Cerebellar cortex (tissue), 1 donor: ENCODE data around the gene AMMECR1L.
"Not testable (repeated sequence)": the region's sequence is repeated elsewhere in the genome, so short reads cannot be mapped to it uniquely, and the experiment has no call there.

ENCODE experiments used
- DNase-seq: peaks from one replicate; pipeline ENCODE4 v3.0.0-alpha.2; 2015; ENCODE audit warnings: low spot score

Gene AMMECR1L

GRCh38 chr2:127841466-127842178 is 44.1 kb downstream of the AMMECR1L start:
- no peak for DNase-seq

GRCh38 chr2:127840893-127841292 is 44.9 kb downstream of the AMMECR1L start:
- DNase-seq, result no peak

DNA sequence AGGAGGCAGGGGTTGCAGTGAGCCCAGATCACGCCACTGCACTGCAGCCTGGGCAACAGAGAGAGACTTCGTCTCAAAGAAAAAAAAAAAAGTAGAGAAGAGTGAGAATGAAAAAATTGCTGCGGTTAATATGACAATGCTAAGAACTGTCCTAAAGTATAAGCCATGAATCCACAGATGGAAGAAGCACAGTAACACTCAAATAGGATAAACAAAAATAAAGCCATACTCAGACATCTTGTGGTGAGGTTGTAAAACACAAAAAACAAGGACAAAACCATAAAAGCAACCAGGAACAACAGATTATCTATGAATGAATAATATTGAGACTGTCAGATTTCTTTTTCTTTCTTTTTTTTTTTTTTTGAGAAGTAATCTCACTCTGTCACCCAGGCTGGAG is 50.8 kb downstream of the AMMECR1L start:
- no peak for DNase-seq

DNA sequence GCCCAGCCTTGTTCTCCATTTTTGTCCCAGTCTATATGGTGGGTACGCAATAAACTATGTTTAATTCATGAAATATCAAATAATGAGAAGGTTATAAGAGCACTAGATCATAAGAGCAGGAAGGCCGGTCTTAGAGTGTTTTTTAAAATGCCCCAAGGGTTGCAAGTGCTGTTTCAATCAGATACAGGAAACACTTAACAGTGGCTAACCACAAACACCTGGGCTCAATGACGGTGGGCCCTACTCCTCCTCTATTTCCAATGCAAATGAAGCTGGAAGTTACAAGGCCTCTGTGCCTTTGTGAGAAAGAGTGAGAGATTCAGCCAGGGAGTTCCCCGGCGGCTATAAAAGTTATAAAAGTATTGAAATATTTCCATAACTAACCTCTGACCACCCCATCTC is 55.9 kb downstream of the AMMECR1L start:
- DNase-seq, result no peak

GRCh38 chr2:127826708-127827107 is 59.0 kb downstream of the AMMECR1L start:
- DNase-seq, result not testable (repeated sequence)

DNA sequence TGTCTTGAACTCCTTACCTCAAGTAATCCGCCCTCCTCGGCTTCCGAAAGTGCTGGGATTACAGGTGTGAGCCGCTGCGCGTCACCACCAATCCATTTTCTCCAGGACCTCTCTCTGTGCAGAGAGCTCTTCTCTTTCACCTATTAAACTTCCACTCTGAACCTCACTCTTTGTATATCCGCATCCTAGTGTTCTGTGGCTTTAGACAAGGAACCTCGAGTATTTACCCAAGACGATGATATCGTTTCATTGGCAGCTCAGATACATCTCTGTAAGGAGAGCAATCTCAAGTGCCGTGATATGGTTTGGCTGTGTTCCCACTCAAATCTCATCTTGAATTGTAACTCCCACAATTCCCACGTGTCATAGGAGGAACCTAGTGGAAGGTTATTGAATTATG is 59.7 kb downstream of the AMMECR1L start:
- no peak for DNase-seq

DNA sequence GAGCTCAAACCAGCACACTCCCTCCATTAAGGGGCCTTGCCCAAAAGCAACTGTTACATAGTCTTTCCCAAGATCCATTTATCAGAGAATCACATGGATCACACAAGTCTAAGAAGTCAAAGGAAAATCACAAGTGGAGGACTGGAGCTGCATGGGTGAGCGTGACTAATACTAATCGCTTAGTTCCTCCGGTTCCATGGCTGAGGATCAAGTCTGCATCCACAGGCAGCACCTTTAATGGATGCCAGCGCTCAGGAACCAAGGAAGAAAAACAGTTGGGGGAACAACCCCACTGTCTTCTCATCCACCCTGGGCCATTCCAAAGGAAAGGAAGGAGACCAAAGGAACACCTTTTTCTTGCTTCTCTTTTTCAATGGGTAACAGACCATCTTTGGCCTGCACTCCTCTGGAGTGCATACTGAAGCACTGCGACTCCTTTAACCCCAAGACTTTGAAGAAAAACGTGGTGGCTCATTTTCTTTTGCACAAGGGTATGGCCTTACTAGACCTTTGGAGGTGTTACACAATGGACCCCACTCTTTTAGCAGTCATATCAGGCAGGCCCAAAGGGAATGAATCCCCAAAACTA is 65.6 kb downstream of the AMMECR1L start:
- no peak for DNase-seq

- no peak for DNase-seq
Measured at GRCh38 chr2:127818794-127819425, 66.8 kb downstream of the AMMECR1L start.

- no peak for DNase-seq
Measured at GRCh38 chr2:127818241-127818640, 67.5 kb downstream of the AMMECR1L start.

- DNase-seq, result no peak
Measured at GRCh38 chr2:127814677-127815076, 71.1 kb downstream of the AMMECR1L start.

- not testable (repeated sequence) for DNase-seq
Measured at GRCh38 chr2:127812441-127812840, 73.3 kb downstream of the AMMECR1L start.
